Fibroblast of the conjunctiva (primary cell): ENCODE measurements around the gene CRYGN.

ENCODE experiments used
- DNase-seq: peaks from one replicate; pipeline ENCODE4 v3.0.0-alpha.2; 2010; ENCODE audit warnings: low read depth

The CRYGN gene

DNA sequence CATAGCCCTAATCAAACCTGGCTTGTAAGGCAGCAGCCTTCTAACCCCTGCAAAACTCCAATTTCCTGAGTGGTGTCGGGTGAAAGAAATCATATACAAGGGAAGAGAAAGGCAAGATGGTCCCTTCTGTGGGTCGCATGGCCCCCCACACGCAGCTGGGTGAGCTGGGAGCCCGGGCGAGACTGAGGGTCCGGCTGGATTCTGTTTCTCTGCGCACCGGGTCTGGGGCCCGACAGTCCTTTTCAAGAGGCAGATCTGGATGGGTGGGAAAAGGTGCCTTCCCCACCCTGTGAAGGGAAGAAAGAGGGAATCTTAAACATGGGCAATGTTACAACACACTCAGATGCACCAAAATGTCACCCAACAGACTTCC, 48.6 kb downstream of the CRYGN start:
- DNase-seq: no peak

DNA sequence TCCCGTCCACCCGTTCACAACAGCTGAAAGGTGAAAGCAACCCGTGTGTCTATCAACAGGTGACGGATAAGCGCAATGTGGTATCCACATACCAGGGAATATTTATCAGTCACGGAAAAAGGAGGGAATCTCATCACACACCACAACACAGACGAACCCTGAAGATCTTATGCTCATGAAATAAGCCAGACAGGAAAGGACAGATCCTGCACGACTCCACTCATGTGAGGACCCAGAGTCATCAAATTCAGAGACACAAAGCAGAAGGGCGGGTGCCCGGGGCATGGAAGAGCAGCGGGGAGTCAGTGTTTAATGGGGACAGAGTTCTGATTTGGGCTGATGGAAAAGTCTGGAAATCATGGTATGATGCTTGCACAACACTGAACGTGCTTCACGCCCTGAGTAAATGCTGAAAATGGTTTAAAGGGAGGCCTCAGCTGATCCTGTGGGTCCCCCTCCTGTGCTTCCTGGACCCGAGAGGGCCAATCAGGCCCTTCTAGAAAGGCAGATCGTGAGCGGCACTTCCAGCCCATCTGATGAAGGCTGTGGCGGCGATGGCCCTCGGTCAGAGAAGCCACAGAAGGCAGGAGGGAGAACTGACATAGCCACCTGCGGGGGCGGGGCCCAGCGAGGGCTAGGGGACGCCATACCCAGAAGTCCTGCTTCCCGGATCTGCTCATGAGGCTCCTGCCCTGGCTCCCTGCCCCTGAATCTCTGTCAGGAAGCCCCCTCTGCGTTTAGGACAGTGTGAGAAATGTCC, 49.2 kb downstream of the CRYGN start:
- no peak for DNase-seq

DNA sequence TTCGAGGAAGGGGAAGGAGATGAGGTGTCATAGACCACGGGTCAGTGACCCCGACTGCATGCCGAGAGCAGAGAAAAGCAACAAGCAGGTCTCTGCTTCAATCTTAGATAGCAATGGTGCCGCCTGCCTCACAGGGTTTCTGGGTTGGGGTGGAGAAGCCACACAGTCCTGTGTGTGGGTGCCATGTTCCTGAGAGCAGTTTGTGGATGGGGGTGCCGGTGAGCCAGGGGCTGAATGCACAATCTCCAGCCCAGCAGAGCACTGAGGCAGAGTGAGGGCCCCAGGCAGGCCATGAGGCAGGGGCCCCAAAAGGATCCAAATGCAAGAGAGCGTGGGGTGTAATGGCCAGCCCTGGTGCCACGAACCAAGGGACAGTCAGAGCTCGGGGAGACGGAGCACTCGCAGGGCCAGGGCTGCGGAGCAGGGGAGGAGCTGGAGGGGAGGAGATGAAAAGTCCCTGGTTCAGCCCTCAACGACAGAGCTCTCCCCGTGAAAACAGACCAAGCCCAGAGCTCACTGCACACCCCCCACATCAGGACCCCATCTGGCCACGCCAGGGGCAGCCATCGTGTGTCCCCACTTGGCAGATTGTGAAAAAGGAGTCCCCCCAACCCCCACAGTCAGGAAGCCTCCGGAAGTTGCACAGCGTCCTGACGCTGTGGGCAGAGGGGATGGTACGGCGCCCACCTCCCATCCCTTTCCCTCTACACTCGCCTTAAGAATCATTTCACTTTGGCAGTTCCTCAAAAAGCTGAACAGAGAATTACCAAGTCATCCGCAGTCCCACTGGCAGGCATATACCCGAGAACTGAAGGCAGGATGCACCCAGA, 50.0 kb downstream of the CRYGN start:
- no peak for DNase-seq

DNA sequence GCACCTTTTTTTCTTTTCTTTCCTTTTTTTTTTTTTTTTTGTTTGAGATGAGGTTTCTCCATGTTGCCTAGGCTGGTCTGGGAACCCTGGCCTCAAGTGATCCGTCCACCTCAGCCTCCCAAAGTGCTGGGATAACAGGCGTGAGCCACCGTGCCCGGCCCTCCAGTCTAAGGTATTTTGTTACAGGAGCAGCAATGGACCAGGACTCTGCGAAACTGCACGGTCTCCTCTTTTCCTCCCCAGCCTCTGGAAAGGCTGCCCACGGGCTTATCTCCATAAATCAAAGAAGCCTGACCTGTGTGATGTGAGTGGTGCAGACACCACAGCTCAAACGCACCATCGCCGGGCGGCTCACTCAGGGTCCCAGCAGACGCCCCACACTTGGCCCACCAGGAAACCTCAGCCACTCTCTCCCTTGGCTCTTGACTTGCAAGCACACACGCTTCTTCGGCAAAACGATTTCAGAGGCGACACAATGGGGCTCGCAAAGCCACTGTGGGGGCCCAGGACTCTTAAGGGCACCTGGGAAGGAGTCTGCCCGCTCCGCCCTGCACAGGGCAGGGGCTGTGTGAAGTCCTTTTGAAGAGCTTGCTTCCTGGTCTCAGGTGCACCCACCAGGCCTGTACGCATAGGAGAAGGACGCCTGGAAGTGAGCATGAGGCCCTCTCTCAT, 50.7 kb downstream of the CRYGN start:
- no peak for DNase-seq

DNA sequence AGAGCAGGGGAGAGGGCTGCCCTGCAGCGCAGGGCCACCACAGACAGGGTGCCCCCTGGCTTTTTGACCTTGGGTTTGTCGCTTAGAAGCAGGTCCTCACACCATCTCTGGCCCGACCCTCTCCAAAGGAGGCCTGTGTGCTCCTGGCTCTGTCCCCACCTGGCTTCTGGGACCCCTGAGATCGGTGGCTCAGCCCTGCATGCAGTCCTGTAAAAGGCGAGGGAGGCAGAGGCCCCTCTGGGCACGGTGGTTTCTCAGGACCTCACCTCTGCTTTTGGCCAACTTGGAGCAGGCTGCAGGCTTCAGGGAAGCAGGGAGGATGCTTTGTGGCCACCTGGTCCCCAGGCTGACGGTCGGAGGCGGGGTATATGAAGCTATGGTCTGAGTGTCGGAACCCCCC, 51.5 kb downstream of the CRYGN start:
- DNase-seq: no peak

DNA sequence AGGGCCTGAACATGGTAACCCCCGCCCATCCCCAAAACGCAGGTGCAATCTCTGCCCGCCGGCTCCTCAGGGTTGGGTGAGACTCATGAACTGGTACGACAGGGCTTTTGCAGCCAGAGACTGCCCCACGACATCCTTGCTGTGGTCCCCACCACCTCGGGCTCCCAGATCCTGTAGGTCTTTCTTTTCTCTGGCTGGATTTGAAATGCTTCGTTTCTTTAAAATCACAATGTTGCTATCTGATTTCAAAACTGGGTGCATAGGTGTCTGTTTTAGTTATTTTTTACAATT, 52.0 kb downstream of the CRYGN start:
- no peak for DNase-seq

DNA sequence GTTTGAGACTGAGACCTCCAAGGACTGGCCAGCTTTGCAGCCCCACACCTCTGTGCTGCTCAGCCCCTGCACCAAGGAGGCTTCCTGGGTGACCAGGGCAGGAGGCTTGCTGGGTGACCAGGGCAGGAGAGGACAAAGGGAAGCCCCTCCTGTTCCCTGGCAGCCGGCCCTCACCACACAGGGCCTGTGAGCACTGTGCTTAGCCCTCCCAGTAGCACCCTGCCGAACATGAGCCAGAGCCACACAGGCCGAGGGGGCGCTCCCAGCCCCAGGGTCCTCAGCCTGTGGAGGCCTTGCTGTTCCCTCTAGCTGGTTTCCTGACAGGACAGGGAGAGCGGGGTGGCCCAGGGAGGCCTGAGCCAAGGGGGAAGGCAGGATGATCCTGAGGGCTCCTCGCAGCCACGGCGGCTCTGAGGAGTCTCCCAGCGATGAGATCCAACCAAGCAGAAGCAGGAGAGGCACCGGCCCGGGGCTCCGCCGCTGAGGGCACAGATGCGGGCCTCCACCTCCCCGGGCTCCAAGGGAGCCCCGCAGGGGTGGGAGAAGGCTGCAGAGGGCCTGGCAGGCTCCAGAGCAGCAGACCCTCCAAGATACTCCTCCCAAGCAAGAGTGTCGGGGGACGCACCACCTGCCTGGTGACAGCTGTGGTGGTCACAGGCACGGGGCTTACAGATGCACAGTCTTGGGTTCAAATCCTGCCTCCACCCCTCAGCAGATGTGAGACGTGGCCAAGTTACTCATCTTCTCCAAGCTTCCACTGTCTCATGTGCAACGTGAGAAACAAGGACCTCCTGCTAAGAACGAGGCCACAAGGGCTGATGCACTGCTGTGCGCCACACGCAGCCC, 52.6 kb downstream of the CRYGN start:
- no peak for DNase-seq

DNA sequence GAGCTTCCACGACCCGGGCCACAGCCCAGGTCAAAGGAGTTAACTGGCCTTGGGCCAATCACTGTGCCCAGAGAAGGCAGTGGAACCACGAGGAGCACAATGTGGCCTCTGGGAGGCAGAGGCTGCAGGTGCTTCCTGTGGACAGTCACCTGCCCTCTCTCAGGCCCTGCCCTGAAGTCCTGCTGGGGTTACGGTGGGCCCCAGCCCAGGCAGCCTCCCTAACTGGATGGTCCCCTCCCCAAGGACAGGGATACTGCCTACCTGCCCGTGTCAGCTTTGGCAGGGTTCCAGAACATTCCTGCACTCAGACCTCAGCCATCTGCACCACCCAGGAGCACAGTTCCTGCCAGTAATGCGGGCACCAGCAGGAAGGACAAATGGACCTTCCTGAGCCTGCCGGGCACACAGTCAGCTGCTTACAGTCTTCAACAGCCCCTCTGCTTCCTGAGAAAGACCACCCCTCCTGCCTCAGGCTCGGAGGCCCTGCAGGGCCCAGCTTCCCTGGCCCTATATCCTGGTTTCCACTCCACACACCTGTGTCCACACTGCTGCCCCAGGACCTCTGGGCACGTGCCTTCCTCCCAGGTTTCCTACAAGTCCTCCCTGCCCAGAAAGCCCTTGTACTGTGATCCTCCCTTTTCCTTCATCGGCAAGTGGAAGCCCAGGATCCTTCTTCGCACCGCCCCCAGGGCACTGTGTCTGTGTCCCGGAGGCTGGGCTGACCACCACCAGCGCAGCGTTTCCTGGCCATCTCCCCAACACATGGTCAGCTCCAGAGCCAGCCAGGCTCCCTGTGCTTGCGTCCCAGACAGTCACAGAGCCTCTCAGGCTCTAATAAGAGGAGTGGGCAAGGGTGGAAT, 53.4 kb downstream of the CRYGN start:
- DNase-seq: no peak

DNA sequence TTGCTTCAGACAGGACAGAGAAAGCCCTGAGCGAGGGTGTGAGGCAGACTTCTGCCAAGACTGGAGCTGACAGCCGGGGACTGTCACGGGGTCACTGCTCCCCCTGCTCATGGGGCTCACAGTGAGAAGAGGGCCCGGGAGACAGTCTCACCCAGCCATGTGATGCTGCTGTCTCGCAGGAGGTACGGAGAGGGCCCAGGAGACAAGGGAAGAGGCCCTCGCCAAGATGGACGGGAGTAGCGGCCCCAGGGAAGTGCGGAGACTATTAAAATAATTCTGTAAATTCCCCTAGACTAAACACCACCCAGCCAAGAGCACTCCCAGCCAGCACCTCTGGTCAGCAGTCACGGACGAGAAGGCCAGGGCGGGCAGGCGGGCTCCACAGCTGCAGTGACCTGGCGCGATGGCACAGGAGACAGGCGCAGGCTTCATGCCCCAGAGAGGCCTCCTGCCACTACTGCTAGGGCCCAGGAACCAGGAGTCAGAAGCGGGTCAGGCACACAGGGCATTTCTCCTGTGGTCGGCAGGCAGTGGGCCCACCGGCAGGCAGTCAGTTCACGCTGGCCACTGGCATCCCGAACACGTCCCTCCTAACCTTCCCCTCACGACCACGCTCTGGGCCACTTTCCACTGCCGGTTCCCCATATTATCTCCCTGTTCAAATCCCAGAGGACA, 54.2 kb downstream of the CRYGN start:
- no peak for DNase-seq

DNA sequence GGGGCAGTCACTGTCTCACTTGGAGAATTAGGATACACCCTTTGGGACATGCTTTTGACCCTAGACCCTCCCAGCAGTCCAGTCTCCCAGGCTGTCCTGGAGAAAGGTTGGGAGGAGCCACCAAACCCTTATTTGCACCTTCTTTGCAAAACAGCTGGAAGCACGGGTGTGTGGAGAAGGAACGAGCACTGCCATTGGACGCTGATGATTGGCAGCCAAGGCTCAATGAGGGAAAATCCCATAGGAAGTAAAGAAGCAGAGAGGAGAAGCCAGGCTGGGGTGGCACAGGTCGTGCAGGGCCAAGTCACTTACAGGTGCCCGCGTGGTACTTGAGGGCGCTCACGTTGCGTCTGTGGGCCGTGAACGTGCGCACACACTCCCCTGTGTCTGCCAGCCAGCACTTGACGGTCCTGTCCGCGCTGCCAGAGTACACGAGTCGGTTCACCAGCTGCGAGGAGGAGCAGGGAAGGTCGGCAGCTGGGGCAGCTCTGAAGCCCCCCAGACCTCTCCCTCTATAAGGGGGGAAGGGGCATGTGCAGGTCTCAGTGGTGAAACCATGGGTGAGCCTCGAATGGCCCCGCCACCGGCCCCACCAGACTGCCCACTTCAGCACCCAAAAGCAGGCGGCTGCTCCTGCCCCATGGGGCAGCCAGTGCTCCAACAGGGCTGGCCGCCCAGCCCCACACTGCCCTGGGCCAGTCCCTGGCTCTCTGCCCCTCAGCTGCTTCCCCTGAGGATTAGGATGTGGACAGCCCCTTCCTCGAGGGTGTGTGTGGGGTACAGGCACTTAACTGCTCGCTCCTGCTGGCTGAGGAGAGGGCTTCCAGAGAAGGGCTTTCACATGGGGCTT, 54.9 kb downstream of the CRYGN start:
- no peak for DNase-seq

DNA sequence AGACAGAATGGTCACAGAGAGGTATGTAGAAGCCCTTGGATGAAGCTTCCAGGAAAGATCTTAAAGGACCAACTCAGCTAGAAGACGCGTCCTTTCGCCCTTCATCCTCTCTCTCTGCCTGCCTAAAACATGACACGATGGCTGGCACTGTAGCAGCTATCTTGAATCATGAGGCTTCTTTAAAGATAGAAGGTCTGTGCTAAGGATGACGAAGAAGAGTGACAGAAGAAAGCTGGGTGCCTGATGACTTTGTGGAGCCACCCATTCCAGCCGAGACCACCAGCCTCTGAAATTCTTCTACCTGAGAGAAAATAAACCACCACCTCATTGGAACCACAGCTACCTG, 55.6 kb downstream of the CRYGN start:
- DNase-seq: no peak

DNA sequence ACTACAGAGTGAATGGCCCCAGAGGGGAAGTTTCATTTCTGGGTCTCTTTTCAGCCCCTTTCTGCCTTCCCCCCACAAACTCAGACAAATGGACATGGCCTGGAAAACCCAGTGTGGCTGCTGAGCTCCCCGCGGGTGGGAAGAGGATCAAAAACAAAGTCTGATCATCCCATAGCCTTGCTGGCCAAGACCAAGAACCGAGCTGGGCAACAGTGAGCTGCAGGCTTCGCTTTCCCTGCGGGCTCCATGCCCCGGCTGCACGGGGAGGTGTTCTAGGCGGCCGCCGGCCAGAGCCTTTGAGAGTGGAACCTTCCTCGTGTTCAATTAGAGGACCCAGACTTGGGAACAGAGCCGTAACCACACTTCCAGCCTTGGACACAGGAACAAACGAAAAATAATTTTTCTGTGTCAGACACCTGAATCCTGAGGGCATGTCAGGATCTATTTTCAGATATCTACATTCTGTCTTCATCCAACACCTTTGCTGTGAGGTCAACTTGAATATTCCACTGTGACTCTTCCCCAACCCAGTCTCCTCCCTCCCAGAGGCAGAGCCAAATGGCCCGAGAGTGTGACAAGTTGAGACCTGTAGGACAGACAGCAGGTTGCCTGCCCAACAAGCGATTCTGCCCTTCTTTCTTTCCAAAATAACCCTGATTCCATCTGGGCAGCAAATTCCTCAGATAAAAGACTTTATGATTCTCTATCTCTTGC, 56.1 kb downstream of the CRYGN start:
- no peak for DNase-seq

DNA sequence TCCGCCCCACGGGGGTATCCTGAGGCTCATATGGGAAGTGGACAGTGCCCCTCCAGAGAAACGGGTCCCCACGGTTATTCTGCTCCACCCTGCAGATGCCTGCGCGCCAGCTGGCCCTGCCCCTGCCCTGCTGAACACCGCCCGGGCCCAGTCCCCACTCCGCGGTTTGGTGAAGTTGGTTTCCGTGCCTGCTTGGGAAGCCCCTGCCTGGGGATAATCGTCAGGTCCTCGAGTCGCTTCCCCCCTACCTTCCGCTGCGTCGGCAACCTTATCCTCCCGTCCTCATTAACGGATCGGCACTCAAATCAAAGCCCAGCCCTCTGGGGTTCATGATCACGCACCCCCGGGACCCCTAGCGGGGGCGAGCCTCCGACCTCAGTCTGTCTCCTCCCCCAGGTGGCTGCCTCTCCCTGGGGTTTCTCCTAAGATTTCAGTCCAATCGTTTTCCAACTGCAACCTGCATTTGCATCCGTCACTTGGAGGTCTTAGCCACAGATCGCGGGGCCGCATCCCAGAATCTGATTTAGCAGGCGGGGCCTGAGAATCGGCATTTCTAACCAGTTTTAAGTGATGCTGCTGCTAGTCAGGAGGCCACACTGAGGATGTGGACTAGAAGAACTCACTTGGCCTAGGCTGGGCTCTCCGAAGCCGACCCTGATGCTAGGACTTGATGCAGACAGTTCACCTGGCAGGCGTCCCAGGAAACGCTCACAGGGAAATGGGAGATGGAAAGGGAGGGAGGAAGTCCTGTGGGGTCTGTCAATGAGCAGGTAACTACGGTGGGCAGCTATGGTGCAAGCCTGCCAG, 57.7 kb downstream of the CRYGN start:
- no peak for DNase-seq

DNA sequence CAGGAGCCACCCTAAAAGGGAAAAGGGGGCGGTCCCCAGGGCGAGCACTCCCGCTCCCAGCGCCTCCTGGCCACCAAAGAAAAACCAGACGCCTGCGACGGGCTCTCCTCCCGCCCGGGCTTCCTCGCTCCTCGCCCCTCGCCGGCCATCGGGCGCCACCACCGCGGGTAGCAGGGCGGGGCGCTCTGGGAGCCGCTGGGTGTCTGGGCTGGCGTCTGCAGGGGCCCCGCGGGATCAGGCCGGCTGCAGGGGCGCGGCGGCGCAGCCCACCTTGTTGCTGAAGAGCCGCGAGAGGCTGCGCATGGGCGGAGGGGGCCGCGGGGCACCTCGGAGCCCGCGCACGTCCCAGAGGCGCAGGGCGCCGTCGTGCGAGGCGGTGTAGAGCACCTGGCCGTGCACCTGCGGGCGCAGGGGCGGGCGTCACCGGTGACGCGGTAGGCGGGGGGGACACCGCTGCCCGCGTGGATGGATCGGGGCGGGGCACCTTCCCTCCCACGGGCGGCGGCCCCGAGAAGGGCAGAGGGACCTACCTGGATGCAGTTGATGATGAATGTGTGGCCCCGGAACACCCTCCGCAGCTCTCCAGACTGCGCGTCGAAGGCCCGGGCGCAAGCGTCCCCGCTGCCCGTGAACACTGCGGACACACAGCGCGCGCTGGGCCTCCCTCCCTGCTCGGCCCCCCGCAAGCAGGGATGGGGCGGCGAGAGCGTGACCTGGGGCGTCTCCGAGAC, 58.4 kb downstream of the CRYGN start:
- no peak for DNase-seq

DNA sequence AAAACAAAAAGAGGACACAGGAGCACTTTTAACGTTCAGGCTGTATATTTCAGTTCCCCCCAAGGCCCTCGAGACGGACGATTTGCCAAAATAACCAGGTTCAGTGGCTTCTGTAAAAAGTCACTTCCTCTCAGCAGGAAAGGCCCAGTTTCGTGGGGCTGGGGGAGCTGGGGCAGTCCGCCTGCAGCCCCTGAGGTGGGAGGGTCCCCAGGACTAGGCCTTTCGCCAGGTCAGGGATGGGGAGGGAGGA, 58.9 kb downstream of the CRYGN start:
- DNase-seq: no peak

DNA sequence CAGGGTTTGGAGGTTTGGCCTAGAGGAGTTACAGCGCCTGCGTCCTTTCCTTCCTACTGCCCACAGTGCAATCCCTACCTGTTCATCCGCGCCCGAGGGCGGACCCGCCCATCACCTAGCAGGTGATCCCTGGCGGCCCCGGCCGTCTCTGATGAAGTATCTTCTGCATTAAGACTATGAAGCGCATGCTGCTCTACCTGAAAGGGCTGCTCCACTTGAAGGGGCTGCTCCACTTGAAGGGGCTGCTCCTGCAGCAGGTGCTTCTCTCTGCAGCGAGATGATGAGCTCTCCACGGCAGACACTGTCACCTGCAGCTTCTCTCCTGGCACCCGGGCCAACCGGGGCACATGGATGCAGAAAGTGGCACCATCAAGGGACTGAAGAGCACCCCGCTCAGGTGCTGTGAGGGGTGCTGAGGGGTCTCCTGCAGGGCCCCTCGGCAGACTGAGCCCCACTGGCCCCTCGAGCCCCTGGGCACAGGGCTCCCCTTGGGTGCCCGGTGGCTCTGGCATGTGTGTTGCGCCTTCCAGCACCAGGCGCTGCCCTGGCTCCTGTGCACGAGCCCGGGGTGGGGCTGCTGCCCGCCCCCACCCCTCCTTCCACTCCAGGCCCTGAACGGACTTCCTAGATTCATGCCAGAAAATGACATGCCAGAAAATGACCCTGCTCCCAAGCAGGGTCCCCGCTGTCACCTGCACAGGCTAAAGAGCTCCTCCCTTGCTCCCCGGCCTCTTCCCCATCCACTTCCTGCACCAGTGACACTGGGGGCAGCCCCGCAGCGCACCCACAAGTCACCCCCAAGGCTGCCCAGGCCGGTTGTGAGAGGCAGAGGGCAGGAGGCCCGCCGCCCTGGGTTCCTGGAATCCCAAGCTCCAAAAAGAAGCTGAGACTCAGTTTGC, 59.5 kb downstream of the CRYGN start:
- DNase-seq: no peak
